NCI-H510A treated with DMSO at 0.1 percent for 48 hours (cell line): ENCODE data around the gene DPEP1.
"Not testable (repeated sequence)": the region's sequence is repeated elsewhere in the genome, so short reads cannot be mapped to it uniquely, and the experiment has no call there.

Experiments used
- DNase-seq: peaks from one replicate; lab custom pipeline; 2025; lab: John Stamatoyannopoulos, UW

Gene DPEP1

DNA sequence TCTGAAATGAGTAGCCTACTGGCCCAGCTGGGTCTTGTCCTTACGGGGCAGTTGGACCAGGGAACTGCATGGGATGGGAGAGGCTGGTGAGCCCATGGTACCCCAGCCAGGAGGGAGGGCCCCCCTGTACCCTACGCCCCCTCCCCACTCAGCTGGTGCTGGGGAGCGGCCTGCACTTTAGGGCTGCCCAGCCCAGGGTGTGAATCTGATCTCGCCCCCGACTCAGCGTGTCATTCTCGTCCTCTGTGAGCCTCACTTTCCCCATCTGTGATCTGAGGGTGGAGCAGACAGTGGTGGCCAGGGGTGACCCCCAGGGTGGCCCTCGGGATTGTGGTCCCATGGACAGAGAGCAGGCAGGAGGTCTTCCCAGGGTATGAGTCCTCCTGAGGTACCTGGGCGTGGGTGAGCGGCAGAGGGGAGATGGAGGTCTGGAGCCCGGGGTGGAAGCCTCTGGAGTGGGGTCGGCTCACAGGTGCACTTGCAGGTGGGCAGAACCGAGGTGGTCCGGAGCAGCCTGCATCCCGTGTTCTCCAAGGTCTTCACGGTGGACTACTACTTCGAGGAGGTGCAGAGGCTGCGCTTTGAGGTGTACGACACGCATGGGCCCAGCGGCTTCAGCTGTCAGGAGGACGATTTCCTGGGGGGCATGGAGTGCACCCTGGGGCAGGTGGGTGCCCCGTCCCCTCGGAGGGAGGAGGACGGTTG is 36.2 kb upstream of the DPEP1 start:
- no peak for DNase-seq

DNA sequence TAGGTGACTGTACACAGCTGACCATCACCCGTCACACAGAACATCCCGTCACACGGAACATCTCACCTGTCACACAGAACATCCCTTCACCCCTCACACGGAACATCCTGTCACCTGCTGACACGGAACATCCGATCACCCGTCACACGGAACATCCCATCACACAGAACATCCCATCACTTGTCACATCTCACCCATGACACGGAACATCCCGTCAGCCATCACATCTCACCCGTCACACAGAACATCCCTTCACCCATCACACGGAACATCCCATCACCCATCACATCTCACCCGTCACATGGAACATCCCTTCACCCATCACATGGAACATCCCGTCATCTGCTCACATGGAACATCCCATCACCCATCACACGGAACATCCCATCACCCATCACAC is 34.1 kb upstream of the DPEP1 start:
- DNase-seq, result no peak

DNA sequence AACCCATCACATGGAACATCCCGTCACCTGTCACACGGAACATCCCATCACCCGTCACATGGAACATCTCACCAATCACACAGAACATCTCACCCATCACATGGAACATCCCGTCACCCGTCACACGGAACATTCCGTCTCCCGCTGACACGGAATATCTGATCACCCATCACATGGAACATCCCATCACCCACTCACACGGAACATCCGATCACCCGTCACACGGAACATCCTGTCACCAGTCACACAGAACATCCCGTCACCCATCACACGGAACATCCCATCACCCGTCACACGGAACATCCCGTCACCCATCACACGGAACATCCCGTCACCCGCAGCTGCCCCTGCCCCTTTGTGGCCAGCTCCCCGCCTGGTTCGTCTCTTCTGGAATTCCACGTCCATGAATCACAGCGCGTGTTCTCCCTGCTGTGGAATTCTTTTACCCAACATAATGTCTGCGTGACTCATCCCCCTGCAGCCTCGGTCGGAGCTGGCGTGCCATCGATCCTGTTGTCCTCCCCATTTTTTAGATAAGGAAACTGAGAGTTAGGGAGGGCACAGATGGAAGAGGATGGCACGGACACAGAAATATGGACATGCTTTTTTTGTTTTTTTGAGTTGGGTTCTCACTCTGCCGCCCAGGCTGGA is 32.3 kb upstream of the DPEP1 start:
- no peak for DNase-seq

DNA sequence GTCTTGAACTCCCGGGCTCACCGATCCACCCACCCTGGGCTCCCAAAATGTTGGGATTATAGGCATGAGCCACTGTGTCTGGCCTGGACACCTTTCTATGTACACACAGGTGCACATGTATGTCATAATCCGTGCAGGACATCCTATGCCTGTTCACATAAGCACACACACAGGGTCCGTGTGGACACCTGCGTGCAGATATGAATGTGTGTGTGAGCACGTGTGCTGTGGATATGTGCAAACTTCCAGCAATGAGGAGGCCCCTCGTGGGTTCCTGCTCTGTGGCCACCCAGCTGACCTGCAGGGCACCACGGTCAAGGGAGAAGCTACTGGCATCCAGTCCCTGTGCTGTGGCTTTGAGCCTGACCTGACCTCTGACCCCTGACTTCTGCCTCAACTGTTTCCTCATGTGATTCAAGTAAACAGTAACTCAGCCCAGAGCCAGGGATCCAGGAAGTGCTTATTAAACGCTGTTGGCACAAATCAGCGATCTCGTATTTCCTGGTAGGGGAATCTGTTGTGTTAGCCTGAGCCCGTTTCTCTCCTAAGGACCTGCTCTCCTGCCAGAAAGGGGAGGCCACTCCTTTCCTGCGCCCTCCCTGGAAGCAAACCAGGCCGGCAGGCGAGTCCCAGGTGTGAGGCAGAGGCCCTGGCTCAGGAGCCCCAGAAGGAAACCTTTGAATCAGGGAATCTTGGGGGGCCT is 31.4 kb upstream of the DPEP1 start:
- DNase-seq, result no peak

DNA sequence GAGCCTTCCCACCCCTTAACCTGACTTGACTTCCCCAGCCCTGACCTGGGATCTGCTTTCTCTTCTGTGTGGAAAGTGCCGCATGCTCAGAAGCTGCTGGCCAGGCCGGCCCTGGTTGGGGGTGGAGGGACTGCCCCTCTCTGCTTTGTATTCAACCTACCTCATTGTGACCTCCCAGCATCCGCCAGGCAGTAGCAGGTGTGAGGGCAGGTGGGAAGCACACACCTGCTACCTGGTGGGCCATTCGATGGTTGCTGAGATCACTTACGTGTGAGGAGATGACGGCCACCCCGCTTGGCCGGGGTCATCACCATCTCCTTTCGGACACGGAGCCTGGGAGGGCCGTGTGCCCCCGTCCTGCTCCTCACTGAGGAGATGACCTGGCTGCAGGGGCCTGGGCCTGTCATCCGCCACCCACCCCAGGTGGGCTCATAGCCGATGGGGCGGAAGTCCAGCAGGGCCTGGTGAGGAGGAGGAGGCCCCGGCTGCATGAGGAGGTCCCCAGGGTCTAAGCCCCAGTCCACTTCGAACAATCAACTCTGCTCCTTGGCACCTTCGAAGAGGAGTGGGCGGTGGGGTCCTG is 30.7 kb upstream of the DPEP1 start:
- DNase-seq, result no peak

DNA sequence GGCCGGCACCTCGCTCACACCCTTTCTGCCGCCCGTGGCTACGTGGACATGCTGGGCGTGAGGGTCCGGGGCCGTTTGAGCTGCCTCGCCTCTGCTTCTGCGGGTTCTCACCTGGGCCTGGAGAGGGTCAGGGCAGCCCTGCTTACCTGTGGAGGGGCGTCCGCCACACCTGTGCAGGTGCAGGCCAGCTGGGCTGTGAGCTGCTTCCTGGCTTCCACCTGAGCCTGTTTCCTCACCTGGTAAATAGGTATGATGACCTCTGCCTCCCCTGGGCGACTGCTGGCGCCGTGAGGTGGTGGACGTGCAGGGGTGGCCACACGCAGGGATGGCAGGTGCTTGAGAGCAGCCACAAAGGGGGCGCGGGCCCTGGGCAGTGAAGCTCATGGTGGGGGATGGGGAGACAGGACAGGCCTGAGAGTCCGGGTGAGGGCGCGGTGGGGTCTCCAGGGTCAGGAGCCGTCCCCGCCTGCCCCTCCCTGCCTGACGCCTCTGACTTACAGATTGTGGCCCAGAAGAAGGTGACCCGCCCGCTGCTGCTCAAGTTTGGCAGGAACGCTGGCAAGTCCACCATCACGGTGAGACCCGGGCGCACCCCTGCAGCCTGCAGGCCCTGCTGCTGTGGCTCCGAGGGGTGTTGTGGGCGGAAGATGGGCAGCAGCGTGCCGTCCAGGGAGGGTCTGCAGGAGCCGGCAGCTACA is 30.1 kb upstream of the DPEP1 start:
- no peak for DNase-seq

DNA sequence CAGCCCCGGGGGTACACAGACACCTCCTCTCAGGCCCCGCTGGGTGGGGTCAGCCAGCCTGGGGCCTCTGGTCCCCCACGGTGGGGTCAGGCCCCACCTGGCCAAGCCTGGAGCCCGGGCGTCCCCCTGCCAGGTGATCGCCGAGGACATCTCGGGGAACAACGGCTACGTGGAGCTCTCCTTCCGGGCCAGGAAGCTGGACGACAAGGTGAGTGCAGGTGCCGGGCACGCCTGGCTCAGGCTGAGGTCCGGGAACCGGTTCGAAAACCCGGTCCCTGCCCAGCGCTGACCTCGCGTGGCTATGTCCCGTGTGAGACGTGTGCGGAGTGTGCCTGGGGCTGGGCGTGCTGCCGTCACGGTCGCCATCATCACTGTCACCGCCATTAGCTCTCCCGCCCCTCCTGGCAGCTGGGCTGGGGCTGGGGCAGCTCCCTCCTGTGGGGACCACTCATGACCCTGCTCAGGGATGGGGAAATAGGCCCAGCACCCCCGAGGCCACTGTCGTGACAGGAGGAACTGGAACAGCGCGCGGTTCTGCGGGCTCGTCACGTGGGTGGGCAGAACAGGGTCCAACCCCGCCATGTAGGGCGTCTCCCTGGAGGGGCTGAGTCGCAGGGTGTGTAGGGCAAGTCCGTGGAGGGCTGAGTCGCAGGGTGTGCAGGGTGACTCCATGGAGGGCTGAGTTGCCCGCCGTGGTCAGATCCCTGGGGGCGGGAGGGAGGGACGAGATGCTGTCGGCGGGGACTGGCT is 29.4 kb upstream of the DPEP1 start:
- no peak for DNase-seq

DNA sequence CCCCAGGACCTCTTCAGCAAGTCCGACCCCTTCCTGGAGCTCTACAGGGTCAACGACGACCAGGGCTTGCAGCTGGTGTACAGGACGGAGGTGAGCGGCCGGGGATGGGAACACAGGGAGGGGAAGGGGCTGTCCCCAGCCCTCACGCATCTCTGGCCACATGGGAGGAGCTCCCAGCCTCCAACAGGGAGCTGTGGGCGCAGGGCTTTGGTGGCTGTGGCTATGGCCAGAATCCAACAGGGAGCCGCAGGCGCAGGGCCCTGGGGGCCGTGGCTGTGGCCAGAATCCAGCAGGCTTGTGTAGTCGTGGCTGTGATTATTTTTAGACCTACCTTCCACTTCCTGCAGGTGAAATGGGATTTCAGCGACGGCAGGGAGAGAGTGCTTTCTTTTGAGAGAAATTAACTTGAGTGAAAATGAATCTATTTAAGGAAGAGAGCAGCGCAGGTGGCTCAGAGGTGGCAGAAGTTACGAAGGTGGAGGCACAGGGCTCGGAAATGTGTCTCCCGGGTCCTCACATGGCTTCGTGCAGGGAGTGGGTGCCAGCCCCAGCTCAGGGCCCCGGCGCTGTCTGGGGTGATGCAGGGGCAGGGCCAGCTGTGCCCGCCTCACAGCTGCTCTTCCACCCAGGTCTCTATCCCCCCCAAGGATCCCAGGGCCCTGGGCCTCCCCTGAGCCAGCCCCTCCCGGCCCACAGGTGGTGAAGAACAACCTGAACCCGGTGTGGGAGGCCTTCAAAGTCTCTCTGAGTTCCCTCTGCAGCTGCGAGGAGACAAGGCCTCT is 28.5 kb upstream of the DPEP1 start:
- DNase-seq, result no peak

DNA sequence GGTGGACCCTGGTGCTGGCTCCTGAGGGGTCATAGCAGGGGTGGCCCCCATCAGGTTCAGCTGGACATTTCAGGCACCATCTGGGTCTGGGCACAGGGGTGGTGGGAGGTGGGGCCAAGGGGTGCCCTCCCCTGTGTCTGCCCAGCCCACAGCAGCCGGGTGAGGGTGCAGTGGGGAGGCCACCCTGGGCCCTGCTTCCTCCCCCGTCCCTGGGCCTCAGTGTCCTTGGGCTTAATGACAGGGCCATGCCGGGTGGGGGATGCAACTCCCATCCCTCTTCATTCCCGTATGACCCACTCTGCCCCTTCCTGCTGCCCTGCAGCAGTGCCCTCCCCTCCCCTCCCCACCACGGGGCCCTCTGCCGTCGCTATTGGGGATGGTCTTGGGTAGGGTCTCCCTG is 27.2 kb upstream of the DPEP1 start:
- no peak for DNase-seq

DNA sequence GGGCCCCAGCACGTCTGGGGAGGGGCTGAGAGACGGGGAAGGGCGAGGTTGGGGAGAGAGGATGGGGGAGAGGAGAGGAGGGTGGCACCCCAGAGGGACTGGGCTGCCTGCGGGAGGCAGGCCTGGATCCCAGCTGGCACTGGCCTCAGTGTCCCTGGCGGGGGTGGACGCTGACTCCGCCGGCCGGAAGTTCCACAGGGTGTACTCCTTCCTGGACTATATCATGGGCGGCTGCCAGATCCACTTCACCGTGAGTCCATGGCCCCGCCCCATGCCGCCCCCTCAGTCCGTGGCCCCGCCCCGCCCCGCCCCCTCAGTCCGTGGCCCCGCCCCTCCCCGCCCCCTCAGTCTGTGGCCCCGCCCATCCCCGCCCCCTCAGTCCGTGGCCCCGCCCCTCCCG is 26.6 kb upstream of the DPEP1 start:
- no peak for DNase-seq

DNA sequence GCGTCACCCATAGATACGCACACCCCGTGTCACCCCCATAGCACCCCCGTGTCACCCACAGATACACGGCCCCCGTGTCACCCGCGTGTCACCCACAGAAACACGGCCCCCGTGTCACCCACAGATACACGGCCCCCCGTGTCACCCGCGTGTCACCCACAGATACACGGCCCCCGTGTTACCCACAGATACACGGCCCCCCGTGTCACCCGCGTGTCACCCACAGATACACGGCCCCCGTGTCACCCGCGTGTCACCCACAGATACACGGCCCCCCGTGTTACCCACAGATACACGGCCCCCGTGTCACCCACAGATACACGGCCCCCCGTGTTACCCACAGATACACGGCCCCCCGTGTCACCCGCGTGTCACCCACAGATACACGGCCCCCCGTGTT is 25.8 kb upstream of the DPEP1 start:
- DNase-seq, result not testable (repeated sequence)

DNA sequence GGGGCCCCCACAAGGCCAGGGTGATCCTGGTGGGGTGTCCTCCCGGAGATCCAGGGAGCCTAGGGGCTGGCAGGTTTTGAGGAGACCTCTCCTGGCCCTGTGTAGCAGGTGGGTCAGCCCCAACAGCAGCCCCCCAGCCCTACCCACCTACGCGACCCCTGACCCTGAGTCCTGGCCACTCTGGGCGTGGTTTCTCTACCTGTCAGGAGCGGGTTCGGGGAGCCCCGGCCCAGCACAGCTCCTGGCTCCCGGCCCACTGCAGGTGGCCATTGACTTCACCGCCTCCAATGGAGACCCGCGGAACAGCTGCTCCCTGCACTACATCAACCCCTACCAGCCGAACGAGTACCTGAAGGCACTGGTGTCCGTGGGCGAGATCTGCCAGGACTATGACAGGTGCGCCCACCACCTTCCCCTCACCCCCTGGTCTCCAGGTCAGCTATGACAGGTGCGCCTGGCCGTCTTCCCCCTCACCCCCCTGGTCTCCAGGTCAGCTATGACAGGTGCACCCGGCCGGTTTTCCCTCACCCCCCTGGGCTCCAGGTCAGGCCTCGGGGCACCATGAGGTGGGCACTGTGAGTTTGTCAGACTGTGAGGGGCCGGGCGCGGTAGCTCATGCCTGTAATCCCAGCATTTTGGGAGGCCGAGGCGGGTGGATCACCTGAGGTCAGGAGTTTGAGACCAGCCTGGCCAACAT is 24.9 kb upstream of the DPEP1 start:
- DNase-seq, result no peak

DNA sequence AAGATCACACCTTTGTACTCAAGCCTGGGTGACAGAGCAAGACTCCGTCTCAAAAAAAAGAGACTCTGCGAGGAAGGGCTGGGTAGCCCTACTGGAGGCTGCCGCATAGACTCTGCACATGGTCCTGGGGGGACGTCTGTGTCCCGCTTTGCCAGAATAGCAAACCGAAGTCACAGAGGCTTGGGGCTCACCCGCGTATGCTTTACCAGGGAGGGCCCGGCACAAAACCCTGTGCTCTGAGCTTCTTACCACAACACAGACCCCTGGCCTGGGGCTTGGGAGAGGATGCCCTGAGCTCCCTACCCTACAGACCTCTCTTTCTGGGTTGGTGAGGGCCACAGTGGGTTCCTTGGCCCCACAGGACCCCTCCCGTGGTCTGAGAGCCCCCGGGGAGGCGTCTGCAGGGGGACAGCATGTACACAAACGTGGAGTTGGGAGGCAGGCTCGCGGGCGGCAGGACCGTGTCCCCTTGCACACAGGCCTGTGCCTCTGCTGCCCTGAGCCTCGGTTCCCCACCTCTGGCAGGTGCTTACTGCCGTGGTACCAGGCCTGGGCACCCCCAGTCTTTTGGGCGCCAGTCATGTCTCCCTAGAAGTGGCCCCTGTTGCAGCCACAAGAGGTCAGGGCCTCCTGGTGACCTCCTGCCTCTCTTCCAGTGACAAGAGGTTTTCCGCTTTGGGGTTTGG is 24.1 kb upstream of the DPEP1 start:
- DNase-seq, result no peak

DNA sequence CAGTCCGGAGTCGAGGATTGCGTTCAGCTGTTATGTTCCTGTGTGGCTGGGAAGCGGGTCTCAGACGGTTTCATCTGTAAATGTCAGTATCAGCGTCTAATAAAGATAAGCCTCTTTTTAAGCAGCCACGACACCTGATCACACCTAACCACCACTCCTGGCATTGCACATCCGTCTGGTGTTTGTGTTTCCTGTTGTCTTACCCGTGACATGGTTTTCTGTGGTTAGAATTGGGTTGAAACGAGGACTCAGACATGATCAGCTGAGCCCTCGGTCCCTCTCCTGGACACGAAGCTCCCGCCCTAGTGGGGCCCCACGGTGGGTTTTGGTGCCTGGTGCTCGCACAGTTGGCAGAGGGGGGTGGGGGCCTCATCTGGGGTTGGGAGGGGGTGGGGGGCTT is 19.6 kb upstream of the DPEP1 start:
- DNase-seq, result no peak

DNA sequence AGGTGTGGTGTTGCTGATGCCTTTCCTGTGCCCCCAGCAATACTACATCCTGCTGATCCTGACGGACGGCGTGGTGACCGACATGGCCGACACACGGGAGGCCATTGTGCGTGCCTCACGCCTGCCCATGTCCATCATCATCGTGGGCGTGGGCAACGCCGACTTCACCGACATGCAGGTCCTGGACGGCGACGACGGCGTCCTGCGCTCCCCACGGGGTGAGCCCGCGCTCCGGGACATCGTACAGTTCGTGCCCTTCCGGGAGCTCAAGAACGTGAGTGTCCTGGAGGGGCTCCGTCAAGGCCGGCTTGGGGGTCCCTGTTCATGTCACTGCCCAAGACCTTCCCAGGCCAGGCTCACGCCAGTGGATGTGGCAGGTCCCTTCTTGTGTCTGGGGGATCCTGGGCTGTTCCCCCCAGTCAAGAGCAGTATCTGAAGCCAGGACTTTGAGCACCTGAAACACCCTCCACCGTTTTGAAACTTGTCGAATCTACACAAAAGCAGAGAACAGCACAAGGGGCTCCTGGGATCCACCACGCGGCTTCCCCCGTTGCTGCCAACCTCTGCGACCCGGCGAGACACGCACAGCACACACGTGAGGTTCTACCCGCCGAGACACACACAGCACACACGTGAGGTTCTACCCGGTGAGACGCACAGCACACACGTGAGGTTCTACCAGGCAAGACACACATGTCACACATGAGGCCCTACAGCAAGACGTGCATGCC is 17.9 kb upstream of the DPEP1 start:
- no peak for DNase-seq

DNA sequence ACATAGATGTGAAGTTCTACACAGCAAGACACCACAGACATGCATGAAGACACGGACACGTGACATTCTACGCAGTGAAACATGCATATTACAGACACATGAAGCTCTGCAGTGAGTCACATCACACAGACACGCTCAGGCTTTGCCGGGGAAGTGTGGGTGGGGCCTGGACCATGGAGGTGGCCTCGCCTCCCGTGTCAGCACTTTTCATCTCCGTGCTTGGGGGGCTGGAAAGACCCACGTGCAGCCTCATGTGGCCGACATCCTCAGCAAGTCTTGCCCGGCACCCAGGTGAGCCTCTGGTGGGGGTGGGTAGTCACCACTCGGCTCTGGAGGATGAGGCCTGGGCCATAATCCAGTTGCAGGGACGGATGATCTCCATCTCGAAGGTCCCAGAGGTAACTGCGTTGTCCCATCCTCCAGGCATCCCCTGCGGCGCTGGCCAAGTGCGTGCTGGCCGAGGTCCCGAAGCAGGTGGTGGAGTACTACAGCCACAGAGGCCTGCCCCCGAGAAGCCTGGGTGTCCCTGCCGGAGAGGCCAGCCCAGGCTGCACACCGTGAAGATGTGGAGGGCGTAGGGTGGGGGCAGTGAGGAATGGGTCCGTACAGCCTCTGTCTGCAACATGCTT is 17.3 kb upstream of the DPEP1 start:
- DNase-seq, result no peak

DNA sequence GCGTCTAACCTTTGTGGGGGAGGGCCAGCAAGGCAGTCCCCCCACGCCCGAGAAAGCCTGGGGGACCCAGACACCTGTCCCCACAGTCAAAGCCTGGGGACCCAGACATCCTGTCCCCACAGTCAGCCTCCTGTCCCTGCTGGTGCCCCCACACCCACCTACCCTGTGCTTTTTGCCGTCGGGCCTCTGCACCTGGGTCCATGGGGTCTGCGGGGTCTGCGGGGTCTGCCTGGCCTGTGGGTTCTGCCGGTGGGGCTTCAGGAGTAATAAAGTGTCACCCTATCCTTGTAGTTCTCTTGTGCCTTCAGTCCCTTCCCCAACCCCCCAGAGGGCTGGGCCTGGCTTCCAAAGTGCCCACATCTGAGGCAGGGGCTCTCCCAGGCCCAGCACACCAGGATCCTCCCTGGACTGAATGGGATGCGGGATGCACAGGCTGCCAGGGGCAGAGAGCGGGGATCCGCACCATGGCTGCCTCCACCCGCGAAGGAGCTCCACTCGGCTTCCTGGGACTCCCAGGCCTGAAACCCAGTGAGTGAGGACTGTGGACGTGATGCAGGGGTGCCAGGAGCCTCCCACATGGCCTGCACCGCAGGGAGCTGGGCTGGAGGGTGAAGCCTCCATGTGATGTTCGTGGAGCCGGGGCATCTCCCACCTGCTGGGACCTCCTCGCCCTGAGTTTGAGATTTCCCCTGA is 16.3 kb upstream of the DPEP1 start:
- DNase-seq, result no peak

DNA sequence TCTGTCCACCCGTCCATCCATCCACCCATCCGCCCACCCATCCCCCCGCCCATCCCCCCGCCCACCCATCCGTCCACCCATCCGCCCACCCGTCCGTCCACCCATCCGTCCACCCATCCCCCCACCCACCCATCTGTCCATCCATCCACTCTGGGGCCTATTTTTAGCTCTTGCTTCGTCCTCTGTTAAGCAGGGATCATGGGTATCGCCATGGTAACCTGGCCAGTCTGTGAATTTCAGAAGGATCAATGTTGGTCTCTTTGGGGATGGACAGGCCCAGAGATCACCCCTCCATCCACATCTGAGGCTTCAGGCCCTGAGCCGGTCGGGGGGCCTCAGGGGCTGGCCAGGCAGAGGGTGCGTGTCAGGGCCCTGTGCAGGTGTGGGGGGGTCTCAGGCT is 15.2 kb upstream of the DPEP1 start:
- DNase-seq, result no peak
